ENCODE results near the gene ASPG. TPM values are rescaled to one million over a fixed set of nuclear protein-coding genes. Genes with fewer than 3 reads are reported as not detected.

The ASPG gene
- total RNA-seq, 1 donor = 0.10 TPM

- Histone ChIP-seq H3K27me3 (ENCODE audit: insufficient read depth, low read length) (no peaks in the 10 kb centered on the region), H3K4me3 (ENCODE audit: low read length) (no peak overlapping the region), H3K9me3 (ENCODE audit: low read depth, low read length) (no peaks in the 10 kb centered on the region), H3K4me1 (ENCODE audit: insufficient read depth, low read length) (no peaks in the 10 kb centered on the region)
Measured at GRCh38 chr14:104144911-104145825, 59.7 kb downstream of the ASPG start.

DNA sequence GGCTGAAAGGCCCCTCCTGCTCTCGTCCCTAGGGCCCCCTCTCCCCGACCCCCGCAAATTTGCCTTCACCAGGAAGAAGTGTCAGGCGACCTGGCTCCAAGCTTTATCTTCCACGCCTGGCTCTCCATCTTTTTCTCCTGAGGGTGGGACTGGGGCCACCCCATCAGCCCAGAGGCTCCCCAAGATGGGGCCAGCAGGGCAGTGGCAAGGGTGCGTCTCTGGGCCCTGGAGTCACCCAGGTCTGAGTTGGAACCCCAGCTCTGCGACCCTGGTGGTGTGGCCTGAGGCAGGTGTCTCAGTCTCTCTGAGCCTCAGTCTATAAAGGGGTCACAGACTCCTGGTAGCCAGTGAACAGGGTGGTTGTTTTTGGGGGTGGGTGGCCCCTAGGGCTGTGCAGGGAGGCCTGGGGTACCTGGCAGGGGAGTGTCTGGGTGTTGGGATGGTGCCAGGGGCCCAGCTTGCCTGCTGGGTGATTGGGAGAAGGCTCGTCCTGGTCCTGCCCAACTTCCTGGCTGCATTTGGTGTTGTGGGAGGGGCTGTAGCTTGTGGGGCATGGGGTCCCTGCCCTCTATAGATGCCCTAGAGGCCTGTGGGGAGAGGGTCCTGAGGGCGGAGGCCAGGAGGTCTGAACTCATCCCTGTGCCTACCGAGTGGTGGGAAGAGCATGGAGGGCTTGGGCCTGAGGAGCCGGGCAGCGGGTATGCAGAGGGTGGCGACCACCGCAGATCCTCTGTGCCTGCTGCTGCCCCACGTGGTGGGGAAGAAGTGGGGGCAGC is 60.5 kb downstream of the ASPG start:
- Histone ChIP-seq H3K4me3 (ENCODE audit: low read length) (no peak overlapping the region), H3K27me3 (ENCODE audit: insufficient read depth, low read length) (no peaks in the 10 kb centered on the region), H3K4me1 (ENCODE audit: insufficient read depth, low read length) (no peaks in the 10 kb centered on the region), H3K9me3 (ENCODE audit: low read depth, low read length) (no peaks in the 10 kb centered on the region)

DNA sequence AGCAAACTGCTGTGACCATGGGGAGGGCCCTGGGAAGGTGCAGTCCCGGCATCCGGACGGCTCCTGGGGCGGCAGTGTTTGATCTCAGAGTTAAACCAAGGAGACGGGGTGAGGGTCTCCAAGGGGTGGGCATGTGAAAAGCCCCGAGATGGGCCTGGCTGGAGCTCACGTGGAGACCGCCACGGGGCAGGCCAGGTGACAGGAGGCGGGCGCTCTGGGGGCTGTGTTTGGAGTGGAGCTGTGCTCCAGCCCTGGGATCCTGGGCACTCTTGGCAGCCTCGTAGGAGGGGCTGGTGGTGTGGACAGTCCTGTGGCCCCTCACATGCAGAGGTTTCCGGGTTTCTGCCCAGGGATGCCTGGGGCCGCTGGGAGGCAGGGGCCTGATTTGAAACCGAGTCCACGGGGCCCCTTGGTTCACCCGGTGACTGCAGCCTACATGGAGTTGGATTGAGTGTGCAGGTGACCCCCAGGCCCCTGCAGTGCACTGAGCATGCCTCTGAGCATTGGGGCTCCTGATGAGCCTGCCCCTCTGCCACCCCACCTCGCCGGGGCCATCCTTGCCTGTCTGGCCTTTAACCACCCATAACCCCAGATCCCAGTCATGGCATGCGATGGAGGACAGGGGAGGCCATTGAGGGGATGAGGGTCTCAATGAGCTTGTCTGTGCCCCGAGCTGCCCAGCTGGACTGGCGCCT is 61.3 kb downstream of the ASPG start:
- H3K9me3 ChIP-seq (ENCODE audit: low read depth, low read length) = no peaks in the 10 kb centered on the region
- H3K4me3 ChIP-seq (ENCODE audit: low read length) = no peak overlapping the region
- no peaks in the 10 kb centered on the region for H3K4me1 ChIP-seq (ENCODE audit: insufficient read depth, low read length)
- no peaks in the 10 kb centered on the region for H3K27me3 ChIP-seq (ENCODE audit: insufficient read depth, low read length)

DNA sequence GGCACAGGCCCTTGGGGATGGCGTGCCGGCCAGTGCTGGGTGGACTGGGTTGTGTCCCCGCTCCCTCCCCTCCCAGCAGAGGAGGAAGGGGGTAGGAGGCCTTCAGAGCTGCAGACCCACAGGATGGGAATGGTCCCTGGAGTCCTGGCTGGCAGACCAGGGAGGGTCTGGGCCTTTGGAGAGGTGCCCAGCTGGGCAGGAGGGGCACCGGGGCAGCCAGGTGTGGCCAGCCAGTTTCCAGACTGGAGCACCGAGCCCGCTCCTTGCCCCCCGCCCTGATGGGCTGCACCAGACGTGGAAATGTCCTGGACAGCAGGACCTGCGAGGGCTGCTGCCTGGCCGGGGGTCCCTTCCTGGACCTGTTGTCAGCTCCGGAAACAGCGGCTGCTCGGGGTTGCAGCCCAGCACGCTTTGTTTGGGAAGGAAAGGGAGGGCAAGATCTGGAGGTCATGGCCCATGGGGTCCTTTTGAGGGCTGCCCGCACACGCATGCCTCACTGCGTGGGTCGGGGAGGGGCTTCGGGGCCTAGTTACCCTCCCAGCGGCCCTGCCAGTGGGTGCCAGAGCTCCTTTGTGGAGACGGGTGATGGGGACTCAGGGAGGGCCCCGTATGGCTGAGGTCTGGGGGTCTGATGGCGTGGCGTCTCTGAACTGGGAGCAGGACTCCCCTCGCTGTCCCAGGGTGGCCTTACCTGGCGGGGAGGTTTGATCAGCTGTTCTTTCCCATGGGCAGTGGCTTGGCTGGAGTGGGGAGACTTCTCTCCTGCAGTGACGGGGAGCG is 62.0 kb downstream of the ASPG start:
- Histone ChIP-seq H3K4me3 (ENCODE audit: low read length) (no peak overlapping the region), H3K4me1 (ENCODE audit: insufficient read depth, low read length) (no peaks in the 10 kb centered on the region), H3K9me3 (ENCODE audit: low read depth, low read length) (no peaks in the 10 kb centered on the region), H3K27me3 (ENCODE audit: insufficient read depth, low read length) (no peaks in the 10 kb centered on the region)

DNA sequence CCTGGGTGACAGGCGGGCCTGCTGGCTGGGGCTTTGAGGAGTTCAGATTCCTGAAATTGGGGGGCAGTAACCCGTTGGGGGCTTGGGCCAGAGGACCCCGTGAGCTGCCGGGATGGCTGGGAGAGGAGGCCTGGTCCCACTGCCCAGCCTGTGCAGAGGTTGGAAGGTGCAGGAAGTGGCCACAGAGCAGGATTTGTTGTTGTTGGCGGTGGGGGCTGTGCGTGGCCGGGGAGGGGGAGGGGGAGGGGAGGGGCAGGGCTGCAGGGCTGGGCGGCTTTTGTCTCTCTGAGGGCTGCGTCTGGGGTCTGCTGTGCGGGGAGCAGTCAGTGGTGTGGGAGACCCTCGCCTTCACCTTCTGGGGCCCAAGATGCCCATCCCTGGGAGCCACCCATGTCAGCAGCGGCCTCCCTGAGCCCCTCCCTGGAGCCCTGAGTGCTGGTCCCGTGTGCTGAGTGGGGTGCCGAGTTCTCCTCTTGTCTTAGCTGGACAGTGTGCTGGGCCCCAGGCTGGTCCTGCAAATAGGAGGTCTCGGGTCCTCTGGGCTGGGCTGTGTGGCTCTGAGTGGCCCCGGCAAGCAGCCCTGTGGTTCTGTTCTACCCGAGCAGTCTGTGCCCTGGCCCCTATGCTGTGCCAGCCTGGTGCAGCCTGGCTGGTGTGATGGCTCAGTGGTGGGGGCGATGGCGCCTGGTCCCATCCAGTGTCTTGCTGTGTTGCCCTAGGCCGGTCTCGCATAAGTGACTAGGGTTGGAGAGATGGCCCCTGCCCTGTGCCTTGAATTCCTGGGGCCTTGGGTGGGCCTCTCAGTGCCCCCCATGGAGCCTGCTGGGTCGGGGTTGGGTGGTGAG is 63.2 kb downstream of the ASPG start:
- Histone ChIP-seq H3K4me3 (ENCODE audit: low read length) (no peak overlapping the region), H3K4me1 (ENCODE audit: insufficient read depth, low read length) (no peaks in the 10 kb centered on the region)

DNA sequence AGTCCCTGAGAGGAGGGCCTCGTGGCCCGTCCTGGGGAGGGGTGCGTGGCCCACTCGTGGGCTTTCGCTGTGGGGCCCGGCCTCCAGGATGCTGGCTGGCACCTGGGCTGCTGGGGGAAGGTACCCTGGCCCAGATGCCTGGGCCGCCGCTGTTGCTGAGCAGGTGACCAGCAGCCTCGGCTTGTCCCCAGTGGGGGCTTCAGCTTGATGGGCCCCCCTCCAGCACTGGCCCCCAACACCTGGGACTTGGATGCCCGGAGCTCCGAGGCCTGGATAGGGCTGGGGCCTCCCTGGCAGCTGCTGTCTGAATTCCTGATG is 63.7 kb downstream of the ASPG start:
- Histone ChIP-seq H3K27me3 (ENCODE audit: insufficient read depth, low read length) (no peaks in the 10 kb centered on the region), H3K4me3 (ENCODE audit: low read length) (no peak overlapping the region), H3K4me1 (ENCODE audit: insufficient read depth, low read length) (no peaks in the 10 kb centered on the region), H3K9me3 (ENCODE audit: low read depth, low read length) (no peaks in the 10 kb centered on the region)

More for the DNA sequence above, 63.2 kb downstream of the ASPG start:
- Histone ChIP-seq H3K9me3 (ENCODE audit: low read depth, low read length) (no peaks in the 10 kb centered on the region), H3K27me3 (ENCODE audit: insufficient read depth, low read length) (no peaks in the 10 kb centered on the region)

DNA sequence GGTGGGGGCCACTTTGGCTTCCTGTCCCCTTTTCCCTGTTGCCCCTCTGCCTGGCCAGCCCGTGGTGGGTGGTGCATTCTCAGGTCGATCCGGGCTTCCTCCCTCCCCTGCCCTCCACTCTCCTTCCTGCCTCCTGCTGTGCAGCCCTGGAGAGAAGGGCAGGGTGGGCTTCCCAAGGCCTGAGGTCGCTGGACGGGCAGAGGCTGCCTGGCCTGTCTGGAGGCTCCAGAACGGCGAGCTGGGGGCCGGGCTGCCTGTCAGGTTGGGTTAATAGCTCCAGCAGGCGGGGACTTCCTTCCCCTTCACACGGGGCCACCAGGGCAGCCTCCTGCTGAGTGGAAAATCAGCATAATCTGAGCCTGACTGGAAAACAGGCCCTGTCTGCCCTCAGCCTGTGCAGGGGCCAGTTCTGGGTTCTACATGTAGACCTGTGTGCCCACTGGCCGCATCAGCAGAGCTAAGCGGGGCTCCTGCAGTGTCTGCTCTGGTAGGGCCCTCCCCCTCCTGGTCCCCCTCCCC is 64.2 kb downstream of the ASPG start:
- H3K4me1 ChIP-seq (ENCODE audit: insufficient read depth, low read length) = no peaks in the 10 kb centered on the region
- H3K4me3 ChIP-seq (ENCODE audit: low read length) = no peak overlapping the region
- no peaks in the 10 kb centered on the region for H3K9me3 ChIP-seq (ENCODE audit: low read depth, low read length)
- H3K27me3 ChIP-seq (ENCODE audit: insufficient read depth, low read length) = no peaks in the 10 kb centered on the region

DNA sequence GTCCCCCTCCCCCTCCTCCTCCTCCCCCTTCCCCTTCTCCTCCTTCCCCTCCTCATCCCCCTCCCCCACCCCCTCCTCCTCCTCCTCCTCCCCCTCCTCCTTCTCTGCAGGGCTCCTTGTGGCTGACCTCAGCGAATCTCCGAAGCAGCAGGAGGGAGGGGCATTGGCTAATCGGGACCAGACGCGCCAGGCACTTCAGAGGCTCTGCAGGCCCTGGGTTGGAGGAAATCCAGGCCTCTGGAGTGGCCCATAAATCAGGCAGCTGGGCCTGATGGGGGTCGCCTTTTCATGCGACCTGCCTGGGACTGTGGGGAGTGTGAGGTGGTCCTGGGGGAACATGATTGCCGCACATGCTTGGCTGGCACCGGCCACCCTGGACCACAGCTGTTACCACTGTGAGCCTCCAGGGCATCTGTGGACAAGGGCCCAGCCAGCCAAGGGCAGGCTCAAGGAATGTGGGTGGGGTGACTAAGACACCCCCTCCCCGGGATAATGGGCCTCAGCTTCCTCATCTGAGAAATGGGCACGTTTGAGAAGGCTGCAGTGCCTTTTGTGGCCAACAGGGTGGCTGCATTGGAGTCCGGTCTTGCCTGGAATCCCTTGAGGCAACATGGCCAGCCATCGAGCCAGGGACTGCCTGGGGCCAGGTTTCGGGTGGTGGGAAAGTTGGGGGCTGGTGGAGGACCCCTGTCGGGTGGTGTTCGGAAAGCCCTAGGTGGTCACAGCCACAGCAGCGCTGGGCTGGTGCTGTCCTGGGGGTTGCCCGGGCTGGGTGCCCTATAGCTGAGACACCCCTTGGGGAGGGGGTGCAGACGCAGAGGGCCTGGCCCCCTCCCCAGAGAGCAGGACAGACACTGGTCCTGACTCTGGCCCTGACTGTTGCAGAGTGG is 64.9 kb downstream of the ASPG start:
- no peaks in the 10 kb centered on the region for H3K27me3 ChIP-seq (ENCODE audit: insufficient read depth, low read length)
- H3K4me1 ChIP-seq (ENCODE audit: insufficient read depth, low read length) = no peaks in the 10 kb centered on the region
- H3K4me3 ChIP-seq (ENCODE audit: low read length) = no peak overlapping the region
- no peaks in the 10 kb centered on the region for H3K9me3 ChIP-seq (ENCODE audit: low read depth, low read length)

DNA sequence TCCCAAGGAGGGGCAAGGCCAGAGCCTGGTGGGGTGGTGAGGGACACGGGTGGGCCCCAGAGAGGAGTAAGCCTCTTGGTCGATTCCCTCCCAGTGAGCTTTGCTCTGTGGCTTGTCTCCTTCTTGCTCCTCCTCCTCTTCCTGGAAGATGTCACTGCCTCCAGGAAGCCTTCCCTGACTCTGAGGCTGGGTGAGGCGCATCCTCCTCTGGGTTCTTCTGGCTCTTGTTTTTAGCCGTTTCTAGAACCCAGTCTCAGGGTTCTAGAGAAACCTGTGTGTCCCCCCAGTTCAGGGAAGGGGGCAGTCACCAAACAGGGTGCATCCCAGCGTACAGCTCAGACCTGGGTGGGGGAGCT is 65.5 kb downstream of the ASPG start:
- no peaks in the 10 kb centered on the region for H3K27me3 ChIP-seq (ENCODE audit: insufficient read depth, low read length)
- no peaks in the 10 kb centered on the region for H3K4me1 ChIP-seq (ENCODE audit: insufficient read depth, low read length)
- no peaks in the 10 kb centered on the region for H3K9me3 ChIP-seq (ENCODE audit: low read depth, low read length)
- no peak overlapping the region for H3K4me3 ChIP-seq (ENCODE audit: low read length)

- Histone ChIP-seq H3K9me3 (ENCODE audit: low read depth, low read length) (no peaks in the 10 kb centered on the region), H3K4me3 (ENCODE audit: low read length) (no peak overlapping the region), H3K27me3 (ENCODE audit: insufficient read depth, low read length) (no peaks in the 10 kb centered on the region)
Measured at GRCh38 chr14:104151566-104152245, 66.2 kb downstream of the ASPG start.

DNA sequence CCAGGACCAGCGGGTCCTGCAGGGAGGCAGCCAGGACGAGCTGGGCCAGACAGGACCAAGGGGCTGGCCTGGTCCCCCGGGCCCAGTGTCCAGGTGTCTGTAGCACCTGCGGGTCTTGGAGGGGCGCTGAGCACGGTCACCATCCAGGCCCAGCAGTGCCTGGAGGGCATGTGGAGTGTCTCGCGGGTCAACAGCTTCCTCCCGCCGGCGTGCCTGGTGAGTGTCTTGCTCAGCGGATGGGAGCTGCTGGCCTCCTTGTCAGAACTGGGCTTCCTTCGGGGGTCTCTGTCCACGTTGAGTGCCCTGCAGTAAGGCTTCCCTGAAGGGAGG is 66.7 kb downstream of the ASPG start:
- Histone ChIP-seq H3K4me1 (ENCODE audit: insufficient read depth, low read length) (no peaks in the 10 kb centered on the region), H3K9me3 (ENCODE audit: low read depth, low read length) (no peaks in the 10 kb centered on the region), H3K27me3 (ENCODE audit: insufficient read depth, low read length) (no peaks in the 10 kb centered on the region), H3K4me3 (ENCODE audit: low read length) (no peak overlapping the region)

More at GRCh38 chr14:104151566-104152245, 66.2 kb downstream of the ASPG start:
- no peaks in the 10 kb centered on the region for H3K4me1 ChIP-seq (ENCODE audit: insufficient read depth, low read length)

GRCh38 chr14:104152686-104153393 is 67.3 kb downstream of the ASPG start:
- no peaks in the 10 kb centered on the region for H3K9me3 ChIP-seq (ENCODE audit: low read depth, low read length)
- no peak overlapping the region for H3K4me3 ChIP-seq (ENCODE audit: low read length)
- H3K4me1 ChIP-seq (ENCODE audit: insufficient read depth, low read length) = no peaks in the 10 kb centered on the region
- no peaks in the 10 kb centered on the region for H3K27me3 ChIP-seq (ENCODE audit: insufficient read depth, low read length)

Measured in mononuclear cell (primary cell).